Stromal cell of bone marrow (primary cell): ENCODE data around the gene HMGCR.
"Not testable (repeated sequence)": the region's sequence is repeated elsewhere in the genome, so short reads cannot be mapped to it uniquely, and the experiment has no call there.

Experiments used
- DNase-seq: peaks from one replicate; pipeline ENCODE4 v3.0.0-alpha.2; 2012; ENCODE audit warnings: low read depth

Gene HMGCR

DNA sequence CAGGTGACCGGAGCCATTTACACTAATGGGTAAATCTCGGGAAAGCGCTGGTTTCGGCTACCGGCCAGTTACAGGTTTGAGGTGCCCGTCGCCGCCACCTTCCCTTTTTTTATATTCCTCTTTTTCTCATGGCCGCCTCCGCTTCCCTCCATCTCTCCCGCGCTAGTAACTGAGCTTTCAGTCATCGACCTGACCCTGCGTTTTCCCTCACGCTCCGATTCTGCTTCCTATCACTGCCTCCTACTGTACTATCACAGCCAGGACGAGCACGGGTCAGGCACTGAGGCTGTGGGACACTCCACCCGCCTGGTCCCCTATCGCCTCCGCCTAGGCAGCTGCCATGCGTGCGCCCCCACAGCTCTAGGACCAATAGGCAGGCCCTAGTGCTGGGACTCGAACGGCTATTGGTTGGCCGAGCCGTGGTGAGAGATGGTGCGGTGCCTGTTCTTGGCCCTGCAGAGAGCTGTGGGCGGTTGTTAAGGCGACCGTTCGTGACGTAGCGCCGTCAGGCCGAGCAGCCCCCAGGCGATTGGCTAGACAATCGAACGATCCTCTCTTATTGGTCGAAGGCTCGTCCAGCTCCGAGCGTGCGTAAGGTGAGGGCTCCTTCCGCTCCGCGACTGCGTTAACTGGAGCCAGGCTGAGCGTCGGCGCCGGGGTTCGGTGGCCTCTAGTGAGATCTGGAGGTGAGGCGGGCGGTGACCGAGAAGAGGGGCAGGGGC lies at the start of gene HMGCR:
Gene HMGCR (plus strand): TSS at position 606 of the 722 bp plus-strand sequence. CDS start 5,386 bp downstream, outside the sequence.
- peak; percentile 99 for DNase-seq

DNA sequence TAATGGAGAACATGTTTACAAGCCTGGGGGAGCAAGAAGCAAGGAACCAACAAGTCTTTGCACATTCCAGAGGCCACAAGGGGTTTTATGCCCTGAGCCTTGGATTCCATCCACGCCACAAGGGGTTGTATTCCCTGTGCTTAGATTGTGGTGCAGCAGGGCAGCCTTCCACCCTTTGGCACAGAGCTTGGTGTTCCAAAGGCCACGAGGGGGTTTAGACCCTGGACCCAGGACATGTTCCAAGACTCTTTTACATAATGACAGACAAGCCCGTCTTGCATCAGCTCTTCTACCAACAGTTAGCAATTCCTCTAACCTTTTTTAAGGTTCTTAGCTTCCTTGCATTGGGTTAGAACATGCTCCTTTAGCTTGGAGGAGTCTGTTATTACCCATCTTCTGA lies 45.2 kb upstream of the HMGCR start:
- DNase-seq = not testable (repeated sequence)

DNA sequence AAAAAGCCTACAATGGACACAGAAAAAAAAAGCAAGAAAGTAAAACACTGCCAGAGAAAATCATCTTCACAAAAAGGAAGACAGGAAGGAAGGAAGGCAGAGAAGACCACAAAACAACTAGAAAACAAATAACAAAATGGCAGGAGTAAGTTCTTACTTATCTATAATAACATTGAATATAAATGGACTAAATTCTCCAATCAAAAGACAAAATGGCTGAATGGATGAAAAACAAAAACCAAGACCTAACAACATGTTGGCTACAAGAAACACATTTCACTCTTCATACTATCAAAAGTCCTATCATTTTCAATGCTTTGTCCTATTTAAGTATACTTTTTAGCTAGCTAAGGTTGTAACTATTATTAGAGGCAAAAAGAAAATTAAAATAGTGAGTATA lies 36.9 kb upstream of the HMGCR start:
- DNase-seq = no peak

DNA sequence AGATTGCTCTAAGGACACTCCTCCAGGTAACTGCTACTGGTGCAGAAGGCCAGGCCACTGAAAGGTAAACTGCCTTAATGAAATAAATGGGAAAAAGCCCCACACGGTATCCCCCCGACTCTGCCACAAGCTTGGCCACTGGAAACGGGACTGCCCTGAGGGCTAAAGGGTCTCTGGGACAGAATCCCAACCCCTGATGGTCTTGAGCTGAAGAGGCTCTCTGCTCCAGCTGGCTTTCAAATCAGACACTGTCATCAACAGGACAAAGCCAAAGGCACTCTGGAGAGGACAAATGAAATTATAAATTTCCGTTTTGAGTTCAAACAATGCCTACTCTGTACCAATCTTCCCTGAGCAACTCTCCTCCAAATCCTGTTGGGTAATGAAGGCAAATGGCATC lies 33.6 kb upstream of the HMGCR start:
- DNase-seq = no peak

DNA sequence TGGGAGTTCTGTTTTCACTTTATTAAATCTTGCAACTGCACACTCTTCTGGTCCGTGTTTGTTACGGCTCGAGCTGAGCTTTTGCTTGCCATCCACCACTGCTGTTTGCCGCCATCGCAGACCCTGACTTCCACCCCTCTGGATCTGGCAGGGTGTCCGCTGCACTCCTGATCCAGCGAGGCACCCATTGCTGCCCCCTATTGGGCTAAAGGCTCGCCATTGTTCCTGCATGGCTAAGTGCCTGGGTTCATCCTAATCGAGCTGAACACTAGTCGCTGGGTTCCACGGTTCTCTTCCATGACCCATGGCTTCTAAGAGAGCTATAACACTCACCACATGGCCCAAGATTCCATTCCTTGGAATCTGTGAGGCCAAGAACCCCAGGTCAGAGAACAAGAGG lies 32.5 kb upstream of the HMGCR start:
- DNase-seq = not testable (repeated sequence)

DNA sequence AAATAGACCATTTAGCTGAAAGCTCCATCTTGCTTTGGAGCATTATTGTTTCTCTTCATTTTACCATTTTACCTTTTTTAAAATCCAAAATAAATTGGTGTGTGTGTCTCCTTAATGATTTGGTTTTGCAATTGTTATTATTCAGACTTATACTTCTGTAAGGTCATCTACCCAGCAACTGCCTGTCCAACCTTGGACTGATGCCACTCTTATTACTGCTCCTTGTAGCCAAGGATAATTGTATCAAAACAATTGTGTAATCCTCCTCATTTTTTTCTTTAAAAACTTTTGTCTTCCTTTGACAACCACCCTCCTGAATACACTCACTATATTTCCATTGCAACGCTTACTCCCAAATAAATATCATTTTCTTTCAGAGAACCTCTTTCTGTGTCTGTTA lies 30.3 kb upstream of the HMGCR start:
- DNase-seq = peak; percentile 37

DNA sequence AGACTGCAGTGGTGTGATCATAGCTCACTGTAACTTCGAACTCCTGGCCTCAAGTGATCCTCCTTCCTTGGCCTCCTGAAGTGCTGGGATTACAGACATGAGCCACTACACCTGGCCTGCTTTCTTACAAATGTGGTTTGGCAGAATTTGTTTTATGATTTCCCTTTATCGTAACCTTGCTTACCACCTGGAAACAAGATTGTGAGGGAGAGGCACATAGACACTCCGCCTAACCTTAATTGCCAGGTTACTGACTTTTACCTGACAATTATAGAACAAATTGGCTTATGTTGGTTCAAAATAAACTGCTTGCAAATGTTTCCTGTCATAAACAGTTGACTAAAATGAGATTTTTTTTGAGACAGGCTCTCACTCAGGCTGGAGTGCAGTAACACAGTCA lies 26.8 kb upstream of the HMGCR start:
- no peak for DNase-seq

DNA sequence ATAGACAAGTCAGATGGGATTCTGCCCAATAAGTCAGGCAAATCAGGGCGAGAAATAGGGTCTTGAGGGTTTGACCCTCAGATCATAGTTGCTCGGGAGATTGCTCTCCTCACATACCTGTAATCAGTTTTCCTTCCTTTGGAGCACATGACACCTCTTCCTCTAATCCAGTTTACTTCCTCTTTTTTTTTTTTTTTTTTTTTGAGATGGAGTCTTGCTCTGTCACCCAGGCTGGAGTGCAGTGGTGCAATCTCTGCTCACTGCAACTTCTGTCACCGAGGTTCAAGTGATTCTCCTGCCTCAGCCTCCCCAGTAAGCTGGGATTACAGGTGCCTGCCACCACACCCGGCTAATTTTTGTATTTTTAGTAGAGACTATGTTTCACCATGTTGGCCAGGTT lies 17.9 kb upstream of the HMGCR start:
- DNase-seq = not testable (repeated sequence)

DNA sequence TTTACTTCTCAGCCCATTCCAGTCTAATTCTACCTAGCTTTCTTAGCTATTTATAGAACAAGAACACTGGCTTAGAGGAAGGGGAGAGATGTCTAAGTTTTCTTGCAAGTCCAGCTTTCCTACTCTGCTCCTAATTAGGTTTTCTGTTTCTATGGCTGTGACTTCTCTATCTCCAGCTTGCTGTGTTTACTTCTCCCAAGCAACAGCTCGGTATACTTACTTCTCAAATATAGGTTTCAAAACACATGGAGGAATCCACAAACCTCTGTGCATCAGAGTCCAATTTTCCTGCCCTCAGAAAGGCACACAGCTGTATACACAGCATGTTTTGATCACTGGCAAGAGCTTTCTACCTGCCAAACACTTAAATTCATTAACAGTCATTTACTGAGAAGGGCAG lies 17.4 kb upstream of the HMGCR start:
- DNase-seq = no peak

DNA sequence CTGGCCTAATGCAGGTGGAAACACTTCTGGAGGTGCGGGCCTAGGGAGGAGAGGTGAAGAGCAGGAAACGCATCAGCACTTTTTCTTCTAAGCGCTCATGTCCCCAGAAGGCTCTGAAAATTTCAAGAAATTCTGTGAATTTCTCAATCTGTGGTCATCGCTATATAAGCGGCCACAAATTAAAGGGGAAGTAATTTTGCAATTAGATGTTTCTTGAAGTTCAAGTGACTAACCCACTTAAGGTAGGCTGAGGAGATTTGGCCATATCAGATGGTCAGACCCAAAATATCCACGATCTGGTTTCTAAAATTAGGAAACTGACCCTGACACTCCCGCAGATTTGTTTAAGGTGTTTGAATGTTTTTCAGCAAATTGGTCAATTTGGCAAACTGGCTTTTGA lies 16.6 kb upstream of the HMGCR start:
- DNase-seq = no peak

DNA sequence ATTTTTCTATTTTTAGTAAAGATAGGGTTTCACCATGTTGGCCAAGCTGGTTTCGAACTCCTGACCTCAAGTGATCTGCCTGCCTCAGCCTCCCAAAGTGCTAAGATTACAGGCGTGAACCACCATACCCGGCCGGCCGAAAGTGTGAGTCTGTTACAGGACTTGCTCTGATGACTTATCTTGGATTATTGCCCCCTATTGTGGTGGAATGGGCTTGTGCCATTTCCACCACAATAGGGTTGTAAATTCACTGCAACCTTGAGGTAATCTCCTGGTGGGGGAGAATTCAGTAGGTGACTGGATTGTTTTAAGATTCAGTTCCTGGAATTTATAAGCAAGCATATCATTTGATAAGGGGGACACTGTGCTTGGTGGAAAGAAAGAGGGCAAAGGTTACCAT lies 15.0 kb upstream of the HMGCR start:
- no peak for DNase-seq

DNA sequence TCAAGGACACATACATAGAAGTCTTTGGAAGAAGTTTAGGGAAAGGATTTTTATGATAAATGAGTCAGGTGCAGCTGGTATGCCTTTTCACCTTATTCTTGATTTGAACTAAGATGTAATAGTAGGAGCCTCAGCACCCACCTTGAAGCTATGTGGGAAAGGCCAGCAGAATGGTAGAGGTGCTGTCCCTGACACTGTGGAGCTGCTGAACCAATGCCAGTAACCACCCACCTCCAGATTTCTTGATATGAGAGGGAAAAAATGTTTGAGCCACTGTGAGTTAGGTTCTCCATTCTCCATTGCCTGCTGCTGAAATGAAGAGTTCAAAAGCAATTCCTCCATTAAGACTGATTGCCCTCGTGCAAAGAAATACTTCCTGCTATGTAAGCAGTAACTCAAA lies 12.2 kb upstream of the HMGCR start:
- DNase-seq = no peak

DNA sequence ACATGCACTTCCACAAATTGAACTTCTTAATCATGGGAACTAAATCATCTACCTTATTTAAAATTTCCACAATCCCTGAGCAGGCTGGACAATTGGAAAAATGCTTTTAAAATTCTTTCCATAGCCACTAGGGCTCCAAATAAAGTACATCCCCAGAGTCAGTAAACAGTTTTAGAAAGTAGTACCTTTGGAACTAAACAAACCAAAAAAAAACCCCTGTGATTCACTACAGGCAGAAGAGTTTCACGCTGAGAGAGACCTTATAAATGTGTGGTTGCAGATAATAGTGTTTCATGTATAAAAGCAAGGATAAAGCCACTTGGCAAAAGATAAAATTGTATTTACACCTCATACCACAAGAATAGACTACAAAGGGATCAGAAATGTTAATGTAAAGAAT lies 11.8 kb upstream of the HMGCR start:
- no peak for DNase-seq

DNA sequence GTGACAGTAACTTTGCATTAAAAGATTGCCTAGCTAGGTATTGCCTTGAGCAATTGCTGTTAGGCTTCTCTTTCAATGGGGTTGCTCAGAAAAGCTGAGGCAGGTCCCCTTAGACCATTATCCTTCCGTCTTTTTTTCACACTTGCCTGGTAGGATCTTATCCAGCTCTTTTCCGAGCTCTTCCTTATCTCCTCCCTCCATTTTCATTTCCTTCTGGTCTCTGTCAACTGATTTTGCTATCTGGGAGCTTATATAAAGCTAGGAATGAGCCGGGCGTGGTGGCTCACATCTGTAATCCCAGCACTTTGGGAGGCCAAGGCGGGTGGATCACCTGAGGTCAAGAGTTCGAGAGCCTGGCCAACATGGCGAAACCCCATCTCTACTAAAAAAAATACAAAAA lies 6.6 kb upstream of the HMGCR start:
- DNase-seq = no peak

DNA sequence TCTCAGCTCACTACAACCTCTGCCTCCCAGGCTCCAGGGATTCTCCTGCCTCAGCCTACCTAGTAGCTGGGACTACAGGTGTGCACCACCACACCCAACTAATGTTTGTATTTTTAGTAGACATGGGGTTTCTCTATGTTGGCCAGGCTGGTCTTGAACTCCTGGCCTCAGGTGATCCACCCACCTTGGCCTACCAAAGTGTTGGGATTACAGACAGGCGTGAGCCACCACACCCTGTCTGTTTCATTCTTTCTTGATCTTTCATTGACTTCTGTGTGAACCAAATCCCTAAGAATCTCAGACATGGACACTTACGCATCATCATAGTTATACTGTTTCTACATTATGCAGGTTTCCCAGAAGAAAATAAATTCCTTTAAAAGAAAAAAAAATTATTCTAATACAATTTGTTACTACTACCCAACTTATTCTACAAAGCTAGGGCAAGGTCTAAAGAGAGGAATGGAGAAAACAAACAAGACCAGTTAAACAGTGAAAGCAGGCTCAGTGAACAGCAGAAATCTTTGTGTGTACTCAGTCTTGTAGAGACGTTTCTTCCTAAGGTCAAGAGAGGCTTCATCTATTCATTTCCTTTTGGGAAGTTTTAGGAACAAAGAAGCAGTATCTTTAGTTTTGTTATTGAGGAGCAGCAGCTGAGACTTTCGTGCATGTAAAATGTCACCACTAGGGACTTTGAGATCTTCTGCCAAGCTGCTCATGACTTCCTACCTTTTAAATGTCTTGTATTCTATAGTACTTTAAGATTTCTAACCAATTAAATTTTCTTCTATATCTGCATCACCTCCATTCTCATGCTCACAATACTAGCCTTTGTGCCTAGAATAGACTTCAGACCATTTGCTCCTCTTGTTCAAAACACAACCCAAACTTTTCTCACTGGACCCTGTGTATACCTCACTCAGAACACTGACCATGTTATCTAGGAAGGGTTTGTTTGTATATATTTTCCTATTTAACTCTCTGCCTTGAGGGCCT lies 5.6 kb upstream of the HMGCR start:
- DNase-seq = no peak

DNA sequence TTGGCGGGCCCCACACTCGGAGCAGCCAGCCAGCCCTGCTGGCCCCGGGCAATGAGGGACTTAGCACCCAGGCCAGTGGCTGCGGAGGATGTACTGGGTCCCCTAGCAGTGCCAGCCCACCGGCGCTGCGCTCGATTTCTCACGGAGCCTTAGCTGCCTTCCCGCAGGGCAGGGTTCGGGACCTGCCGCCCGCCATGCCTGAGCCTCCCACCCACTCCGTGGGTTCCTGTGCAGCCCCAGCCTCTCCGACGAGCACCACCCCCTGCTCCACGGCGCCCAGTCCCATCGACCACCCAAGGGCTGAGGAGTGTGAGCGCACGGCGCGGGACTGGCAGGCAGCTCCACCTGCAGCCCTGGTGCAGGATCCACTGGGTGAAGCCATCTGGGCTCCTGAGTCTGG lies 3.3 kb upstream of the HMGCR start:
- DNase-seq = not testable (repeated sequence)

DNA sequence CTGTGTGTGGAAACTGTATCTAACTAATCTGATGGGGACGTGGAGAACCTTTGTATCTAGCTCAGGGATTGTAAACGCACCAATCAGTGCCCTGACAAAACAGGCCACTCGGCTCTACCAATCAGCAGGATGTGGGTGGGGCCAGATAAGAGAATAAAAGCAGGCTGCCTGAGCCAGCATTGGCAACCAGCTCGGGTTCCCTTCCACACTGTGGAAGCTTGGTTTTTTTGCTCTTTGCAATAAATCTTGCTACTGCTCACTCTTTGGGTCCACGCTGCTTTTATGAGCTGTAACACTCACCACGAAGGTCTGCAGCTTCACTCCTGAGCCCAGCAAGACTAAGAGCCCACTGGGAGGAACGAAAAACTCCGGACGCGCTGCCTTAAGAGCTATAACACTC lies 2.6 kb upstream of the HMGCR start:
- DNase-seq = not testable (repeated sequence)

DNA sequence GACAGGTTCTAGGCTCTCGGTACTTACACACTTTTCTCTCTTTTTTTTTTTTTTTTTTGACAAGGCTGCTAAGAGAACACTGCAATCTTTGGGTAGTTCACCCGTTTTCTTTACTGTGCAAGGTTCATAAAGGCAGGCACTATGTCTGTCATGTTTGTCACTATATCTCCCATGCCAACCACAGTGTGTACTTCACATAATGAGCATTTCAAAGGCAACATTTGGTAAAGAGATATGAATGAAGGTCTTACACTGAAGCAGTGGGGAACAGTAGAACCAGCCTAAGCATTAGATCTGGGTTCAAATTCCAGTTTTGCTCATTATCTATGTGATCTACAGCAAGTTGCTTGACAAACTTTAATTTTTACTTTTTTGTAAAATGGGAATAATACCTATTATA lies 1.5 kb upstream of the HMGCR start:
- no peak for DNase-seq

DNA sequence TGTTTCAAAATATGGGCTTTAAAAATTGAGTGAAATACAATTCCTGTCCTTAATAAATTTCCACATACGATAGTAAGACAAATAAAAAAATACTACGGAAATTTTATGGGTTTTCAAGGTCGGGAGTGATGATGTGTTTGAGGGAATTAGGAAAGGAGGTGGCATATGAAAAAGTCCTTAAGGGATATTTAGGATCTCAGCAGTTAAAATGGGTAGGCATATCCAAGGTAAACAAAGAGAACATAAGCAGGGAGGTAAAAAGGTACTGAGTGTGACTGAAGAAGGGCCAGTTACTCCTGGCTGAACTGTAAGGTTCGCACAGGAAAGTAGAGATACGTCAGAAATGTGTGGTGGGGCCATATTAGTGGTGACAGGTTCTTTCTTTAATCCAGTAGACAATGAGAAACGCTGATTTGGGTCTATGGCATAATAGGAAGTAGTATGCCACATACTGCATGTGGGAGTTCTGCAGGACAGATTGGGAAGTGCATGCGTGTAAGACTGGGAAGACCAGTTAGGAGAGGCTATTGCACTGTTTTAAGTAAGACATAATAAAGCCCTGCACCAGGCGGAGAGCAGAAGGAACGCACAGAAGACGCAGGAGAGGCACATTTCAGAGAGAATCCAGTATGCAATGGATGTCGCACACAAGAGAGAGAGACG lies 937 bp upstream of the HMGCR start:
- peak; percentile 75 for DNase-seq

DNA sequence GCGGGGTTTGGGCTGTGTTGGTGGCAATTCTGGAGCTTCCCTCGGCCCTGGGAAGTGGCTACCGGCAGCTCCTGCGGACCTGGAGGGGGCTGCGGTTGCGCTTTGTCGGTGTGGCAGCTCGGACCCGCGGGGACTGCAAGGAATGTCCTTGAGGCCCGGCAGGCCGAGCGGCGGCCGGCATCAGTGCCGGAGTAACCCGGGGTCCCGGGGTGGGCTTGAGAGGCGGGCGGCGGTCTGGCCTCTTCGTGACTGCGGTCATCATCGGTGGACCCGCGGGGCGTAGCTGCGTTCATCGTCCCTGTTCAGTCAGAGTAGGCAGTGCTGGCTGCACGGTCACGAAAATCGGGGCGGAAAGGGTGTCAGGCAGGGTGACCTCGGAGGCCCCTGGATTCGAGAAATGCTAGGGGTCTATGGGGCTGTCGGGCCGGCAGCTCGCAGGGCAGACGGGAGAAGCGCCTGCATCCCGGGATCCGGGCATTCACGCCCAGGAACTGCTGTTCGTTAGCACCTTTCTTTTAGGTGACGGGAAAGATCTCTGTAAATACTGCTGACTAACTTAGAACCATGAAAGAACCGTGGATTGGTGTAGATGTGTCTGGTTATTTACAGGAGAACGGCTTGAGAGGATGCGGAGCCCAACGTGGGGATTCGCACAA lies 474 bp downstream of the HMGCR start:
- no peak for DNase-seq

DNA sequence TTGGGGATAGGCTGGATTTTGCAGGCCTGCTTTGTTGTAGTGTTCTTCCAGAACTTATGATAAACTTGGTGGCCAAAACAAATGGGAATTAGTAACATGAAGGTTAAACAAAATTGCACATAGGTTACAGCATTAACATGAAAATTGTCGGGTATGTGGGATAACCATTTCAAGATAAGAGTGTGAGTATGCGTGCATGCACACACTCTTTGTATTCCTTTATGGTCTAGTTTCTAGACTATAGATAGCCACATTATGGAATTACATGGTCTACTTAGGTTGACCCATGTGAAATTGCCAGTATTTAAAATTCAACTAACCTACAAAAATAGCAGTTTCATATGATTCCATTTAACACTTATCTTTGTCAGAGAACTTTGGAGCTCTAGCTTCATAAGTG lies 1.4 kb downstream of the HMGCR start:
- DNase-seq = no peak
